Measurements from ENCODE around the gene CCL17. TPM values are rescaled to one million over a fixed set of nuclear protein-coding genes. Genes with fewer than 3 reads are reported as not detected.

CCL17 gene
- total and polyA plus RNA-seq, 4 donors: not detected

DNA sequence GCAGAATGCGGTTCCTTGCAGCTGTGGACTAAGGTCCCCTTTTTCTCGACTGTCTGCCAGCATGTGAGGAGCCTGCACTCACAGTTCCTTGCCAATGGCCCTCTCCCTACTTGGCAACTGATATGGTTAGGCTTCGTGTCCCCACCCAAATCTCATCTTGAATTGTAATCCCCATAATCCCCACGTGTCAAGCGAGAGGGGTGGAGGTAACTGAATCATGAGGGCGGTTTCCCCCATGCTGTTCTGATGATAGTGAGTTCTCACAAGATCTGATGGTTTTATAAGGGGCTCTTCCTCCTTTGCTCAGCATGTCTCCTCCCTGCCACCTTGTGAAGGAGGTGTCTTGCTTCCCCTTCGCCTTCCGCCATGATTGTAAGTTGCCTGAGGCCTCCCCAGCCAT, 22.7 kb downstream of the CCL17 start:
- H3K27me3 ChIP-seq (ENCODE audit: control insufficient read depth in 4 of 4, insufficient read depth in 4 of 4, low read length in 3 of 4): no peaks in the 10 kb centered on the region
- H3K27ac ChIP-seq (ENCODE audit: low read depth in 1 of 2, low read length in 2 of 2): no peak overlapping the region
- no peaks in the 10 kb centered on the region for H3K9me3 ChIP-seq (ENCODE audit: control insufficient read depth in 4 of 4, low read length in 3 of 4)
- H3K36me3 ChIP-seq (ENCODE audit: control insufficient read depth in 4 of 4, insufficient read depth in 3 of 4, low read depth in 1 of 4, low read length in 3 of 4): peaks cover 18 to 41% (median 30%) of the 10 kb centered on the region in 4 donors
- no peak overlapping the region for H3K9ac ChIP-seq (ENCODE audit: low read depth in 1 of 2, low read length in 2 of 2)
- H3K4me1 ChIP-seq (ENCODE audit: control insufficient read depth in 4 of 4, insufficient read depth in 4 of 4, low read length in 3 of 4): no peaks in the 10 kb centered on the region
- no peak for TF ChIP-seq NR2F2 (IDR thresholded peaks at IDR 0.05)
- no peak overlapping the region for H3K4me3 ChIP-seq (ENCODE audit: low read depth in 1 of 3, low read length in 3 of 3)
- 93% methylated on average over 8 of the region's 8 CpGs for WGBS
- no peak for DNase-seq (ENCODE audit: low spot score)

DNA sequence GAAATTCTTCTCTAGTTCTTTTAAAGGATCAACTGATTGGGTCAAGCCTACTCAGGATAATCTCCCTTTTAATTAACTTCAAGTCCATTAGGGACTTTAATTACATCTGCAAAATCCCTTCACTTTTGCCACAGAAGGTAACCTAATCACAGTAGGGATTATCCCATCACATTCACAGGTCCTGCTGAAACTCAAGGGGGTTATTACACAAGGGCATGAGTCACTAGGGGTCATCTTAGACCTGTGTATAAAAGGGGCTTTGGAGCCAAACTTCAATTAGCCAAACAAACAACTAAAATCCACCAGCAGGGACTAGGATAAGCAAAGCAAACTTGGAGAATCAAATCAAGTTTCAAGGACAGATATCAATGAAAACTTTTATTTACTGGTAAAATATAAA, 23.3 kb downstream of the CCL17 start:
- DNase-seq (ENCODE audit: low spot score): no peak
- H3K4me3 ChIP-seq (ENCODE audit: low read depth in 1 of 3, low read length in 3 of 3): no peak overlapping the region
- no peak overlapping the region for H3K9ac ChIP-seq (ENCODE audit: low read depth in 1 of 2, low read length in 2 of 2)
- H3K27ac ChIP-seq (ENCODE audit: low read depth in 1 of 2, low read length in 2 of 2): no peak overlapping the region
- no peaks in the 10 kb centered on the region for H3K9me3 ChIP-seq (ENCODE audit: control insufficient read depth in 4 of 4, low read length in 3 of 4)
- H3K36me3 ChIP-seq (ENCODE audit: control insufficient read depth in 4 of 4, insufficient read depth in 3 of 4, low read depth in 1 of 4, low read length in 3 of 4): peaks cover 18 to 46% (median 35%) of the 10 kb centered on the region in 4 donors
- TF ChIP-seq NR2F2 (IDR thresholded peaks at IDR 0.05) (no peak), TAF1 (conservative IDR thresholded peaks at IDR 0.05) (no peak), FOXA1 (IDR thresholded peaks at IDR 0.05) (no peak), HNF4A (conservative IDR thresholded peaks at IDR 0.05) (no peak), JUND (IDR thresholded peaks at IDR 0.05) (no peak), SP1 (IDR thresholded peaks at IDR 0.05) (no peak), HNF4G (IDR thresholded peaks at IDR 0.05) (no peak), RXRA (IDR thresholded peaks at IDR 0.05) (no peak), EGR1 (IDR thresholded peaks at IDR 0.05; ENCODE audit: low read depth in 2 of 2) (no peak), YY1 (IDR thresholded peaks at IDR 0.05) (no peak), GABPA (IDR thresholded peaks at IDR 0.05 in 1 of 2, conservative IDR thresholded peaks at IDR 0.05 in 1 of 2) (no peak), RAD21 (IDR thresholded peaks at IDR 0.05) (no peak), FOXA2 (IDR thresholded peaks at IDR 0.05) (no peak)
- TF ChIP-seq, protein P1, sequence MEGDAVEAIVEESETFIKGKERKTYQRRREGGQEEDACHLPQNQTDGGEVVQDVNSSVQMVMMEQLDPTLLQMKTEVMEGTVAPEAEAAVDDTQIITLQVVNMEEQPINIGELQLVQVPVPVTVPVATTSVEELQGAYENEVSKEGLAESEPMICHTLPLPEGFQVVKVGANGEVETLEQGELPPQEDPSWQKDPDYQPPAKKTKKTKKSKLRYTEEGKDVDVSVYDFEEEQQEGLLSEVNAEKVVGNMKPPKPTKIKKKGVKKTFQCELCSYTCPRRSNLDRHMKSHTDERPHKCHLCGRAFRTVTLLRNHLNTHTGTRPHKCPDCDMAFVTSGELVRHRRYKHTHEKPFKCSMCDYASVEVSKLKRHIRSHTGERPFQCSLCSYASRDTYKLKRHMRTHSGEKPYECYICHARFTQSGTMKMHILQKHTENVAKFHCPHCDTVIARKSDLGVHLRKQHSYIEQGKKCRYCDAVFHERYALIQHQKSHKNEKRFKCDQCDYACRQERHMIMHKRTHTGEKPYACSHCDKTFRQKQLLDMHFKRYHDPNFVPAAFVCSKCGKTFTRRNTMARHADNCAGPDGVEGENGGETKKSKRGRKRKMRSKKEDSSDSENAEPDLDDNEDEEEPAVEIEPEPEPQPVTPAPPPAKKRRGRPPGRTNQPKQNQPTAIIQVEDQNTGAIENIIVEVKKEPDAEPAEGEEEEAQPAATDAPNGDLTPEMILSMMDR (IDR thresholded peaks at IDR 0.05; ENCODE audit: low read depth, low read length, missing input control): no peak
- TF ChIP-seq, protein P2, sequence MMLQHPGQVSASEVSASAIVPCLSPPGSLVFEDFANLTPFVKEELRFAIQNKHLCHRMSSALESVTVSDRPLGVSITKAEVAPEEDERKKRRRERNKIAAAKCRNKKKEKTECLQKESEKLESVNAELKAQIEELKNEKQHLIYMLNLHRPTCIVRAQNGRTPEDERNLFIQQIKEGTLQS (IDR thresholded peaks at IDR 0.05): no peak
- TF ChIP-seq, protein P3, sequence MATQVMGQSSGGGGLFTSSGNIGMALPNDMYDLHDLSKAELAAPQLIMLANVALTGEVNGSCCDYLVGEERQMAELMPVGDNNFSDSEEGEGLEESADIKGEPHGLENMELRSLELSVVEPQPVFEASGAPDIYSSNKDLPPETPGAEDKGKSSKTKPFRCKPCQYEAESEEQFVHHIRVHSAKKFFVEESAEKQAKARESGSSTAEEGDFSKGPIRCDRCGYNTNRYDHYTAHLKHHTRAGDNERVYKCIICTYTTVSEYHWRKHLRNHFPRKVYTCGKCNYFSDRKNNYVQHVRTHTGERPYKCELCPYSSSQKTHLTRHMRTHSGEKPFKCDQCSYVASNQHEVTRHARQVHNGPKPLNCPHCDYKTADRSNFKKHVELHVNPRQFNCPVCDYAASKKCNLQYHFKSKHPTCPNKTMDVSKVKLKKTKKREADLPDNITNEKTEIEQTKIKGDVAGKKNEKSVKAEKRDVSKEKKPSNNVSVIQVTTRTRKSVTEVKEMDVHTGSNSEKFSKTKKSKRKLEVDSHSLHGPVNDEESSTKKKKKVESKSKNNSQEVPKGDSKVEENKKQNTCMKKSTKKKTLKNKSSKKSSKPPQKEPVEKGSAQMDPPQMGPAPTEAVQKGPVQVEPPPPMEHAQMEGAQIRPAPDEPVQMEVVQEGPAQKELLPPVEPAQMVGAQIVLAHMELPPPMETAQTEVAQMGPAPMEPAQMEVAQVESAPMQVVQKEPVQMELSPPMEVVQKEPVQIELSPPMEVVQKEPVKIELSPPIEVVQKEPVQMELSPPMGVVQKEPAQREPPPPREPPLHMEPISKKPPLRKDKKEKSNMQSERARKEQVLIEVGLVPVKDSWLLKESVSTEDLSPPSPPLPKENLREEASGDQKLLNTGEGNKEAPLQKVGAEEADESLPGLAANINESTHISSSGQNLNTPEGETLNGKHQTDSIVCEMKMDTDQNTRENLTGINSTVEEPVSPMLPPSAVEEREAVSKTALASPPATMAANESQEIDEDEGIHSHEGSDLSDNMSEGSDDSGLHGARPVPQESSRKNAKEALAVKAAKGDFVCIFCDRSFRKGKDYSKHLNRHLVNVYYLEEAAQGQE (IDR thresholded peaks at IDR 0.05): no peak
- TF ChIP-seq, protein P4, sequence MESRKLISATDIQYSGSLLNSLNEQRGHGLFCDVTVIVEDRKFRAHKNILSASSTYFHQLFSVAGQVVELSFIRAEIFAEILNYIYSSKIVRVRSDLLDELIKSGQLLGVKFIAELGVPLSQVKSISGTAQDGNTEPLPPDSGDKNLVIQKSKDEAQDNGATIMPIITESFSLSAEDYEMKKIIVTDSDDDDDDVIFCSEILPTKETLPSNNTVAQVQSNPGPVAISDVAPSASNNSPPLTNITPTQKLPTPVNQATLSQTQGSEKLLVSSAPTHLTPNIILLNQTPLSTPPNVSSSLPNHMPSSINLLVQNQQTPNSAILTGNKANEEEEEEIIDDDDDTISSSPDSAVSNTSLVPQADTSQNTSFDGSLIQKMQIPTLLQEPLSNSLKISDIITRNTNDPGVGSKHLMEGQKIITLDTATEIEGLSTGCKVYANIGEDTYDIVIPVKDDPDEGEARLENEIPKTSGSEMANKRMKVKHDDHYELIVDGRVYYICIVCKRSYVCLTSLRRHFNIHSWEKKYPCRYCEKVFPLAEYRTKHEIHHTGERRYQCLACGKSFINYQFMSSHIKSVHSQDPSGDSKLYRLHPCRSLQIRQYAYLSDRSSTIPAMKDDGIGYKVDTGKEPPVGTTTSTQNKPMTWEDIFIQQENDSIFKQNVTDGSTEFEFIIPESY (IDR thresholded peaks at IDR 0.05): no peak
- TF ChIP-seq, protein P5, sequence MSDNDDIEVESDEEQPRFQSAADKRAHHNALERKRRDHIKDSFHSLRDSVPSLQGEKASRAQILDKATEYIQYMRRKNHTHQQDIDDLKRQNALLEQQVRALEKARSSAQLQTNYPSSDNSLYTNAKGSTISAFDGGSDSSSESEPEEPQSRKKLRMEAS (IDR thresholded peaks at IDR 0.05): no peak
- peaks cover 0 to 2% (median under 1%) of the 10 kb centered on the region in 4 donors for H3K4me1 ChIP-seq (ENCODE audit: control insufficient read depth in 4 of 4, insufficient read depth in 4 of 4, low read length in 3 of 4)
- H3K27me3 ChIP-seq (ENCODE audit: control insufficient read depth in 4 of 4, insufficient read depth in 4 of 4, low read length in 3 of 4): no peaks in the 10 kb centered on the region
